Osteocyte (in vitro differentiated cells): ENCODE results near the gene RGMA. TPM values are rescaled to one million over a fixed set of nuclear protein-coding genes. Genes with fewer than 3 reads are reported as not detected.
"Not testable (repeated sequence)": the region's sequence is repeated elsewhere in the genome, so short reads cannot be mapped to it uniquely, and the experiment has no call there.

Source experiments
- DNase-seq: peaks from one replicate; pipeline ENCODE4 v3.0.0; 2021; ENCODE audit warnings: mixed read lengths; ENCODE audit not compliant: unreplicated experiment; ENCODE audit errors: extremely low spot score
- H3K27ac Mint-ChIP-seq: one replicate; pipeline ENCODE4 v1.8.0; 2021; ENCODE audit warnings: mild to moderate bottlenecking, mixed read lengths; ENCODE audit not compliant: unreplicated experiment
- H3K27me3 Mint-ChIP-seq: one replicate; pipeline ENCODE4 v1.8.0; 2021; ENCODE audit warnings: mixed read lengths; ENCODE audit not compliant: unreplicated experiment
- H3K36me3 Mint-ChIP-seq: one replicate; pipeline ENCODE4 v1.8.0; 2021; ENCODE audit warnings: mixed read lengths; ENCODE audit not compliant: unreplicated experiment
- H3K4me1 Mint-ChIP-seq: one replicate; pipeline ENCODE4 v1.8.0; 2021; ENCODE audit warnings: mixed read lengths; ENCODE audit not compliant: unreplicated experiment
- H3K4me3 Mint-ChIP-seq: one replicate; pipeline ENCODE4 v1.8.0; 2021; ENCODE audit warnings: mild to moderate bottlenecking, moderate library complexity, mixed read lengths; ENCODE audit not compliant: unreplicated experiment
- H3K9me3 Mint-ChIP-seq: one replicate; pipeline ENCODE4 v1.8.0; 2021; ENCODE audit warnings: mixed read lengths; ENCODE audit not compliant: unreplicated experiment
- total RNA-seq: library from RNA; stranded (reverse); gene quantifications from 2 replicates; pipeline ENCODE4 v1.2.1, GENCODE V29; 2021
- TF ChIP-seq, protein P1 (sequence below): fragments of 200-600 bp; sonication (generic); IDR thresholded peaks from 2 replicates; pipeline ENCODE4 v1.5.0; 2021; ENCODE audit warnings: antibody characterized with exemption, mild to moderate bottlenecking, moderate library complexity

The RGMA gene
- total RNA-seq, 1 donor from 2014 or later, result 12.4 TPM

DNA sequence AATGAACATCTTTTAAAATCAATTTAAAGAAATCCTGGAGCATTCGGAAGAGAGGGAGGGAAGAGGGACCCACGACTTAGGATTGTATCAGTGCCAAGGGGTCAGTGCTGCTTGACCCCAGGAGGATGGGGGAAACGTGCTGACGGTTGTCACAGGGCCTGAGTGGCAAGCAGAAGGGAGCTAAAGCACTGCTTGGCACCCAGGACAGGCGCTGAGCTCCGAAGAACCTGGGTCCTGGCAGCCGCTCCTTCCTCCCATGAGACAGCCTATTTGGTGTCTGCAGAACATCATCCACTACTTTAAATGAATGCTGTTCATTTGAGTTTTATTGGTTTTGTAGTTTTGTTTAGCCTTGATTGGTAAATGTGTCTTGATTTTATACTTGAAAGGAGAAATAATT is 54.5 kb downstream of the RGMA start:
- Mint-ChIP-seq H3K27ac (no peak overlapping the region), H3K36me3 (no peaks in the 10 kb centered on the region), H3K9me3 (no peaks in the 10 kb centered on the region), H3K4me3 (no peak overlapping the region), H3K4me1 (peaks cover 24% of the 10 kb centered on the region), H3K27me3 (no peaks in the 10 kb centered on the region)
- TF ChIP-seq, protein P1, sequence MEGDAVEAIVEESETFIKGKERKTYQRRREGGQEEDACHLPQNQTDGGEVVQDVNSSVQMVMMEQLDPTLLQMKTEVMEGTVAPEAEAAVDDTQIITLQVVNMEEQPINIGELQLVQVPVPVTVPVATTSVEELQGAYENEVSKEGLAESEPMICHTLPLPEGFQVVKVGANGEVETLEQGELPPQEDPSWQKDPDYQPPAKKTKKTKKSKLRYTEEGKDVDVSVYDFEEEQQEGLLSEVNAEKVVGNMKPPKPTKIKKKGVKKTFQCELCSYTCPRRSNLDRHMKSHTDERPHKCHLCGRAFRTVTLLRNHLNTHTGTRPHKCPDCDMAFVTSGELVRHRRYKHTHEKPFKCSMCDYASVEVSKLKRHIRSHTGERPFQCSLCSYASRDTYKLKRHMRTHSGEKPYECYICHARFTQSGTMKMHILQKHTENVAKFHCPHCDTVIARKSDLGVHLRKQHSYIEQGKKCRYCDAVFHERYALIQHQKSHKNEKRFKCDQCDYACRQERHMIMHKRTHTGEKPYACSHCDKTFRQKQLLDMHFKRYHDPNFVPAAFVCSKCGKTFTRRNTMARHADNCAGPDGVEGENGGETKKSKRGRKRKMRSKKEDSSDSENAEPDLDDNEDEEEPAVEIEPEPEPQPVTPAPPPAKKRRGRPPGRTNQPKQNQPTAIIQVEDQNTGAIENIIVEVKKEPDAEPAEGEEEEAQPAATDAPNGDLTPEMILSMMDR, result no peak
- DNase-seq, result no peak

- TF ChIP-seq, protein P1, result no peak
- Mint-ChIP-seq H3K36me3 (peaks cover under 1% of the 10 kb centered on the region), H3K27me3 (no peaks in the 10 kb centered on the region), H3K27ac (no peak overlapping the region), H3K4me1 (peaks cover 32% of the 10 kb centered on the region), H3K9me3 (no peaks in the 10 kb centered on the region), H3K4me3 (no peak overlapping the region)
- no peak for DNase-seq
Observed at GRCh38 chr15:93033434-93034045, 55.5 kb downstream of the RGMA start.

DNA sequence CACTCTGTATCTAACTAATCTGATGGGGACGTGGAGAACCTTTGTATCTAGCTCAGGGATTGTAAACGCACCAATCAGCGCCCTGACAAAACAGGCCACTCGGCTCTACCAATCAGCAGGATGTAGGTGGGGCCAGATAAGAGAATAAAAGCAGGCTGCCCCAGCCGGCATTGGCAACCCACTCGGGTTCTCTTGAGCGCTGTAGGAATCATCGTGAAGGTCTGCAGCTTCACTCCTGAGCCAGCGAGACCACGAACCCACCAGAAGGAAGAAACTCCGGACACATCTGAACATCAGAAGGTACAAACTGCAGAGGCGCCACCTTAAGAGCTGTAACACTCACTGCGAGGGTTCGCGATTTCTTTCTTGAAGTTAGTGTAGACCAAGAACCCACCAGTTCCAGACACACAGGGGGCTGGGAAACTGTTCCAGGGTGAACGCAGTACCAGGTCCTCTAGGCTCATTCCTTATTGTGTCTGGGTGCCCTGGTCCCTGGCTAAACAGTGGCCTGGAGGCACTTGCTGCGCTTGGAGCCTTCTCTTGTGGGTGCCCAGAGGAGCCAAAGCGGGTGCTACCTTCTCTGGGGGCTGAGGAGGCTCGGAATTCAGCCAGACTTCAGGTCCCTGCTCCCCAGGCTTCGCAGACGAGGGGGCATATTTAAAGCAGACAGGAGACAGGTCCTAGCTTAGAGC is 56.4 kb downstream of the RGMA start:
- H3K4me3 Mint-ChIP-seq, DNase-seq: not testable (repeated sequence)

DNA sequence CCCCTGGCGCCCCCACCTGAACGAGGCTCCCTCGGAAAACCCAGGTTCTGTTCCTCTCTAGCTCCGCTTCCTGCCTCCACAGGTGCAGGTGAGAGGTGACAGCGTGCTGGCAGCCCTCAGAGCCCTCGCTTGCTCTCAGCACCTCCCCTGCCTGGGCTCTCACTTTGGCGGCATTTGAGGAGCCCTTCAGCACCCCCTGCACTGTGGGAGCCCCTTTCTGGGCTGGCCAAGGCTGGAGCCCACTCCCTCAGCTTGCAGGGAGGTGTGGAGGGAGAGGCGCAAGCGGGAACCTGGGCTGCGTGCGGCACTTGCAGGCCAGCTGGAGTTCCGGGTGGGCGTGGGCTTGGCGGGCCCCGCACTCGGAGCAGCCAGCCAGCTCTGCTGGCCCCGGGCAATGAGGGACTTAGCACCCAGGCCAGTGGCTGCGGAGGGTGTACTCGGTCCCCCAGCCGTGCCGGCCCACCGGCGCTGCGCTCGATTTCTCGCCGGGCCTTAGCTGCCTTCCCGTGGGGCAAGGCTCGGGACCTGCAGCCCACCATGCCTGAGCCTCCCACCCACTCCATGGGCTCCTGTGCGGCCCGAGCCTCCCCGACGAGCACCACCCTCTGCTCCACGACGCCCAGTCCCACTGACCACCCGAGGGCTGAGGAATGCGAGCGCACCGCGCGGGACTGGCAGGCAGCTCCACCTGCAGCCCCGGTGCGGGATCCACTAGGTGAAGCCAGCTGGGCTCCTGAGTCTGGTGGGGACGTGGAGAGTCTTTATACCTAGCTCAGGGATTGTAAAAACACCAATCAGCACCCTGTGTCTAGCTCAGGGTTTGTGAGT is 57.2 kb downstream of the RGMA start:
- H3K27me3 Mint-ChIP-seq, H3K4me3 Mint-ChIP-seq, H3K27ac Mint-ChIP-seq, H3K9me3 Mint-ChIP-seq: not testable (repeated sequence)
- peak; percentile 83 for DNase-seq
- peaks cover 26% of the 10 kb centered on the region for H3K4me1 Mint-ChIP-seq
- H3K36me3 Mint-ChIP-seq, result peaks cover 13% of the 10 kb centered on the region

More for the DNA sequence above, 56.4 kb downstream of the RGMA start:
- H3K36me3 Mint-ChIP-seq, H3K9me3 Mint-ChIP-seq, H3K27ac Mint-ChIP-seq, H3K27me3 Mint-ChIP-seq: not testable (repeated sequence)
- H3K4me1 Mint-ChIP-seq, result peaks cover 31% of the 10 kb centered on the region

GRCh38 chr15:93031103-93031464 is 57.9 kb downstream of the RGMA start:
- H3K4me3 Mint-ChIP-seq, result no peak overlapping the region
- H3K27me3 Mint-ChIP-seq, result no peaks in the 10 kb centered on the region
- no peak for DNase-seq

More at GRCh38 chr15:93031103-93031464, 57.9 kb downstream of the RGMA start:
- Mint-ChIP-seq H3K4me1 (peaks cover 25% of the 10 kb centered on the region), H3K9me3 (no peaks in the 10 kb centered on the region), H3K36me3 (peaks cover 17% of the 10 kb centered on the region), H3K27ac (no peak overlapping the region)
- TF ChIP-seq, protein P1, result no peak
